ENCODE data around the gene SAA1. TPM values are rescaled to one million over a fixed set of nuclear protein-coding genes. Genes with fewer than 3 reads are reported as not detected.

Gene SAA1
- total RNA-seq, 1 donor from 2014 or later = not detected

- TF ChIP-seq CTCF (IDR thresholded peaks at IDR 0.05; ENCODE audit: unreplicated experiment) = no peak
- H3K27ac Mint-ChIP-seq = no peak overlapping the region
- peaks cover 18% of the 10 kb centered on the region for H3K36me3 Mint-ChIP-seq (ENCODE audit: insufficient read depth)
- H3K4me1 Mint-ChIP-seq (ENCODE audit: low read depth) = no peaks in the 10 kb centered on the region
- no peaks in the 10 kb centered on the region for H3K9me3 Mint-ChIP-seq (ENCODE audit: low read depth)
- no peak overlapping the region for H3K4me3 Mint-ChIP-seq (ENCODE audit: low read depth)
- DNase-seq (ENCODE audit: low spot score, unreplicated experiment) = no peak
- H3K27me3 Mint-ChIP-seq = no peaks in the 10 kb centered on the region
Observed at GRCh38 chr11:18294862-18295261, 28.8 kb downstream of the SAA1 start.

GRCh38 chr11:18295316-18295715 is 29.3 kb downstream of the SAA1 start:
- Mint-ChIP-seq H3K27ac (no peak overlapping the region), H3K36me3 (ENCODE audit: insufficient read depth) (peaks cover 19% of the 10 kb centered on the region), H3K4me3 (ENCODE audit: low read depth) (no peak overlapping the region), H3K4me1 (ENCODE audit: low read depth) (no peaks in the 10 kb centered on the region), H3K9me3 (ENCODE audit: low read depth) (no peaks in the 10 kb centered on the region), H3K27me3 (no peaks in the 10 kb centered on the region)
- TF ChIP-seq CTCF (IDR thresholded peaks at IDR 0.05; ENCODE audit: unreplicated experiment) = no peak
- no peak for DNase-seq (ENCODE audit: low spot score, unreplicated experiment)

- no peak for TF ChIP-seq CTCF (IDR thresholded peaks at IDR 0.05; ENCODE audit: unreplicated experiment)
- Mint-ChIP-seq H3K9me3 (ENCODE audit: low read depth) (no peaks in the 10 kb centered on the region), H3K36me3 (ENCODE audit: insufficient read depth) (peaks cover 12% of the 10 kb centered on the region), H3K27ac (peak overlapping the region; percentile 5), H3K4me3 (ENCODE audit: low read depth) (no peak overlapping the region), H3K27me3 (no peaks in the 10 kb centered on the region), H3K4me1 (ENCODE audit: low read depth) (no peaks in the 10 kb centered on the region)
- DNase-seq (ENCODE audit: low spot score, unreplicated experiment) = no peak
Observed at GRCh38 chr11:18299721-18300120, 33.7 kb downstream of the SAA1 start.

GRCh38 chr11:18304745-18305144 is 38.7 kb downstream of the SAA1 start:
- Mint-ChIP-seq H3K4me1 (ENCODE audit: low read depth) (peaks cover 2% of the 10 kb centered on the region), H3K27me3 (no peaks in the 10 kb centered on the region), H3K9me3 (ENCODE audit: low read depth) (no peaks in the 10 kb centered on the region), H3K4me3 (ENCODE audit: low read depth) (no peak overlapping the region), H3K27ac (no peak overlapping the region), H3K36me3 (ENCODE audit: insufficient read depth) (peaks cover 16% of the 10 kb centered on the region)
- no peak for DNase-seq (ENCODE audit: low spot score, unreplicated experiment)
- TF ChIP-seq CTCF (IDR thresholded peaks at IDR 0.05; ENCODE audit: unreplicated experiment) = no peak

- Mint-ChIP-seq H3K36me3 (ENCODE audit: insufficient read depth) (peaks cover 15% of the 10 kb centered on the region), H3K27ac (no peak overlapping the region), H3K4me1 (ENCODE audit: low read depth) (peaks cover 2% of the 10 kb centered on the region), H3K9me3 (ENCODE audit: low read depth) (no peaks in the 10 kb centered on the region), H3K27me3 (no peaks in the 10 kb centered on the region), H3K4me3 (ENCODE audit: low read depth) (no peak overlapping the region)
- DNase-seq (ENCODE audit: low spot score, unreplicated experiment) = no peak
- no peak for TF ChIP-seq CTCF (IDR thresholded peaks at IDR 0.05; ENCODE audit: unreplicated experiment)
Observed at GRCh38 chr11:18307461-18308139, 41.5 kb downstream of the SAA1 start.
